K562 (cell line): ENCODE results near the gene TLE6. TPM values are rescaled to one million over a fixed set of nuclear protein-coding genes. Genes with fewer than 3 reads are reported as not detected.

Experiments used
- CEBPZ ChIP-seq: fragments of 150-350 bp; IDR thresholded peaks from 2 replicates; pipeline ENCODE4 v1.6.1; 2014; ENCODE audit warnings: low read depth, mild to moderate bottlenecking, low read length, borderline replicate concordance
- CREB3 ChIP-seq: fragments of 450-650 bp; conservative IDR thresholded peaks from 2 replicates; pipeline ENCODE4 v1.6.1; 2016; ENCODE audit warnings: missing genetic modification characterization, low read depth, mild to moderate bottlenecking, missing compliant biosample characterization, moderate library complexity
- E2F4 ChIP-seq: sonication (generic); formaldehyde crosslinking; IDR thresholded peaks from 2 replicates; pipeline ENCODE4 v1.8.0; 2022; ENCODE audit warnings: mild to moderate bottlenecking, low read depth, missing genetic modification reagents
- FOXM1 ChIP-seq, 2 experiments: fragments of 450-650 bp in 1 of 2; sonication (generic) in 1 of 2; formaldehyde crosslinking in 1 of 2; IDR thresholded peaks; 2 replicates each; pipeline versions ENCODE4 v1.6.1 to v1.9.0; 2017 to 2022; ENCODE audit warnings: low read depth in 2 of 2, mild to moderate bottlenecking in 2 of 2, missing genetic modification reagents in 1 of 2, moderate library complexity in 1 of 2
- NEUROD1 ChIP-seq: fragments of 150-350 bp; IDR thresholded peaks from 2 replicates; pipeline ENCODE4 v1.6.1; 2014; ENCODE audit warnings: borderline replicate concordance, low read length, low read depth; ENCODE audit not compliant: partially characterized antibody
- NONO ChIP-seq, 2 experiments: fragments of 200-400 bp in 1 of 2; fragments of 450-650 bp in 1 of 2; formaldehyde crosslinking in 1 of 2; IDR thresholded peaks; 2 replicates each; pipeline ENCODE4 v1.6.1; 2017; ENCODE audit warnings: low read depth in 2 of 2, mild to moderate bottlenecking in 2 of 2, moderate library complexity in 2 of 2, low read length in 1 of 2
- RBM25 ChIP-seq: fragments of 200-400 bp; formaldehyde crosslinking; IDR thresholded peaks from 2 replicates; pipeline ENCODE4 v1.6.1; 2018; ENCODE audit warnings: low read length, low read depth, moderate library complexity; ENCODE audit not compliant: severe bottlenecking
- ZBTB40 ChIP-seq, 2 experiments: fragments of 450-650 bp in 1 of 2; sonication (generic) in 1 of 2; formaldehyde crosslinking in 1 of 2; IDR thresholded peaks; 2 replicates each; pipeline versions ENCODE4 v1.7.1 to v1.9.0; 2016 to 2022; ENCODE audit warnings: inconsistent platforms in 1 of 2, mild to moderate bottlenecking in 1 of 2, missing genetic modification reagents in 1 of 2
- ZNF830 ChIP-seq: fragments of 250-450 bp; sonication (Bioruptor Pico); IDR thresholded peaks from 2 replicates; pipeline ENCODE4 v1.5.0; 2021; ENCODE audit warnings: mild to moderate bottlenecking
- polyA plus RNA-seq, 8 experiments: library from polyadenylated mRNA; depleted of rRNA in 4 of 8; stranded (reverse) in 5 of 8; unstranded in 3 of 8; fragments of >200 nt; fragmentation: Nextera tagmentation in 2 of 8; fragmentation: Illumina TruSeq in 1 of 8; extraction: Ambion mirVana in 2 of 8; extraction: Trizol in 1 of 8; gene quantifications; 2 replicates each; pipeline versions ENCODE4 v1.2.1 to v1.2.3, GENCODE V29; 2011 to 2014; ENCODE audit warnings: inconsistent platforms in 1 of 8, missing spikeins in 1 of 8
- total RNA-seq, 7 experiments: library from RNA; depleted of rRNA in 6 of 7; stranded (reverse); fragments of >200 nt in 6 of 7; fragmentation: Illumina TruSeq in 2 of 7; extraction: Trizol in 2 of 7; gene quantifications; 2 replicates each; pipeline versions ENCODE4 v1.2.1 to v1.2.3, GENCODE V29; 2011 to 2021; ENCODE audit warnings: low replicate concordance in 1 of 7

The TLE6 gene
- total and polyA plus RNA-seq, 9 of the 15 experiments (the other 6 are each of a cell fraction or from before 2014, with no cell fraction given), result 1.1 to 6.1 (median 2.5) TPM

- TF ChIP-seq CEBPZ (peak; percentile 80; the same call in 1 of the 2 replicates), NEUROD1 (peak; percentile 44), ZNF830 (CRISPR knock-in tag) (no peak), RBM25 (peak; percentile 26), E2F4 (CRISPR knock-in tag) (peak; percentile 3; the same call in 1 of the 2 replicates), ZBTB40 (IDR thresholded peaks at IDR 0.05) (peak; percentile 99), ZBTB40 (CRISPR knock-in tag; IDR thresholded peaks at IDR 0.05) (no peak), FOXM1 (IDR thresholded peaks at IDR 0.05; ENCODE audit: low read depth) (no peak), FOXM1 (CRISPR knock-in tag; IDR thresholded peaks at IDR 0.05; ENCODE audit: low read depth) (no peak), NONO (IDR thresholded peaks at IDR 0.05; ENCODE audit: low read depth in 2 of 2, low read length in 1 of 2) (0 out of 4 replicates have a peak, but pooled peaks of 1 of the 2 experiments have one; percentile 1), CREB3 (tag) (no peak)
These were observed 26.9 kb upstream of the TLE6 start (continued) for GRCh38 chr19:2950286-2951124.
